H1 (cell line): ENCODE data around the gene DTD1. TPM values are rescaled to one million over a fixed set of nuclear protein-coding genes. Genes with fewer than 3 reads are reported as not detected.

ENCODE experiments used
- CTCF ChIA-PET: fragments of 300-600 bp; sonication (Branson Sonifier 250); formaldehyde crosslinking; loops from one replicate; lab custom pipeline; 2021; ENCODE audit not compliant: partially characterized antibody; lab: Charles Lee
- POLR2A ChIA-PET: fragments of 300-600 bp; sonication (Branson Sonifier 250); formaldehyde crosslinking; loops from one replicate; lab custom pipeline; 2021; ENCODE audit warnings: inconsistent platforms; ENCODE audit not compliant: partially characterized antibody; lab: Charles Lee
- DNase-seq, 2 experiments: peaks; one replicate each; pipeline versions ENCODE4 v3.0.0 to v3.0.0-alpha.2; 2010 to 2022; ENCODE audit warnings: low spot score in 2 of 2, low read depth in 1 of 2, mixed read lengths in 1 of 2
- FAIRE-seq: peaks from 2 replicates; lab custom pipeline; 2011; peaks lifted over from hg19 to GRCh38; lab: Jason Lieb, UNC
- H2AFZ ChIP-seq: 2 replicates; pipeline ENCODE4 v1.8.1; 2012; ENCODE audit warnings: low read length, inconsistent platforms
- H2AK5ac ChIP-seq: 2 replicates; pipeline ENCODE4 v1.6.1; 2013; ENCODE audit warnings: low read depth, low read length
- H2BK120ac ChIP-seq: replicated peaks from 2 replicates; pipeline ENCODE3; 2013; ENCODE audit warnings: low read depth, low read length, inconsistent platforms
- H2BK12ac ChIP-seq: 2 replicates; pipeline ENCODE4 v1.6.1; 2013; ENCODE audit warnings: low read depth, low read length
- H2BK15ac ChIP-seq: 2 replicates; pipeline ENCODE4 v1.6.1; 2013; ENCODE audit warnings: low read length
- H2BK20ac ChIP-seq: 2 replicates; pipeline ENCODE4 v1.6.1; 2013; ENCODE audit warnings: low read length
- H2BK5ac ChIP-seq: 2 replicates; pipeline ENCODE4 v1.6.1; 2013; ENCODE audit warnings: low read depth, low read length
- H3K14ac ChIP-seq: 2 replicates; pipeline ENCODE4 v1.6.1; 2013; ENCODE audit warnings: inconsistent platforms; ENCODE audit not compliant: insufficient read length
- H3K18ac ChIP-seq: 2 replicates; pipeline ENCODE4 v1.6.1; 2013; ENCODE audit warnings: low read length; ENCODE audit errors: extremely low read depth
- H3K23ac ChIP-seq: 2 replicates; pipeline ENCODE4 v1.6.1; 2013; ENCODE audit warnings: inconsistent platforms; ENCODE audit not compliant: insufficient read length
- H3K23me2 ChIP-seq: 2 replicates; pipeline ENCODE4 v1.6.1; 2013; ENCODE audit warnings: low read depth, low read length
- H3K27ac ChIP-seq: 2 replicates; pipeline ENCODE4 v1.6.1; 2011; ENCODE audit warnings: low read depth, low read length, inconsistent platforms
- H3K27me3 ChIP-seq, 4 experiments: replicated peaks in 1 of 4; 1 replicate in 1 of 4; 2 replicates in 3 of 4; pipeline versions ENCODE4 v1.6.1 to v1.8.1; 2011 to 2013; ENCODE audit warnings: low read length in 3 of 4, mild to moderate bottlenecking in 3 of 4, inconsistent platforms in 2 of 4, mixed read lengths in 2 of 4, moderate library complexity in 1 of 4; ENCODE audit not compliant: control insufficient read depth in 3 of 4, insufficient read depth in 3 of 4; ENCODE audit errors: extremely low read depth in 1 of 4
- H3K36me3 ChIP-seq, 4 experiments: 2 replicates each; pipeline versions ENCODE4 v1.6.1 to v1.8.1; 2011 to 2013; ENCODE audit warnings: mild to moderate bottlenecking in 4 of 4, low read length in 3 of 4, moderate library complexity in 2 of 4, control low read depth in 1 of 4, inconsistent platforms in 1 of 4; ENCODE audit not compliant: insufficient read depth in 4 of 4, control insufficient read depth in 2 of 4
- H3K4ac ChIP-seq: replicated peaks from 2 replicates; pipeline ENCODE3; 2013; ENCODE audit warnings: low read length, low read depth, mixed read lengths, inconsistent platforms; ENCODE audit not compliant: insufficient read length
- H3K4me1 ChIP-seq, 4 experiments: replicated peaks in 1 of 4; 1 replicate in 1 of 4; 2 replicates in 3 of 4; pipeline versions ENCODE4 v1.6.1 to v1.8.1; 2011 to 2013; ENCODE audit warnings: low read length in 3 of 4, inconsistent platforms in 2 of 4, mixed read lengths in 1 of 4; ENCODE audit not compliant: insufficient read depth in 4 of 4, control insufficient read depth in 3 of 4
- H3K4me2 ChIP-seq, 2 experiments: 2 replicates each; pipeline versions ENCODE4 v1.6.1 to v1.8.1; 2011 to 2013; ENCODE audit warnings: low read depth in 2 of 2, low read length in 2 of 2, control low read depth in 1 of 2, inconsistent platforms in 1 of 2, mild to moderate bottlenecking in 1 of 2; ENCODE audit not compliant: insufficient read depth in 1 of 2
- H3K4me3 ChIP-seq, 4 experiments: fragments of 200-600, 300-600 bp in 1 of 4; sonication (generic), shearing (Covaris generic), sonication (Bioruptor Twin) in 1 of 4; 2 replicates each; pipeline versions ENCODE4 v1.5.1 to v1.8.1; 2011 to 2016; ENCODE audit warnings: low read length in 4 of 4, low read depth in 3 of 4, control low read depth in 2 of 4, inconsistent platforms in 2 of 4, mild to moderate bottlenecking in 2 of 4, mixed read lengths in 1 of 4, moderate library complexity in 1 of 4; ENCODE audit not compliant: insufficient read depth in 2 of 4; ENCODE audit errors: extremely low read depth in 1 of 4
- H3K56ac ChIP-seq: replicated peaks from 2 replicates; pipeline ENCODE3; 2013; ENCODE audit warnings: low read depth, mild to moderate bottlenecking, mixed read lengths, low read length, inconsistent platforms; ENCODE audit not compliant: insufficient read length
- H3K79me1 ChIP-seq: 2 replicates; pipeline ENCODE4 v1.6.1; 2013; ENCODE audit warnings: low read depth, low read length, control low read depth
- H3K79me2 ChIP-seq, 2 experiments: 2 replicates each; pipeline versions ENCODE4 v1.6.1 to v1.8.1; 2012 to 2013; ENCODE audit warnings: low read length in 2 of 2, mild to moderate bottlenecking in 2 of 2, inconsistent platforms in 1 of 2; ENCODE audit not compliant: insufficient read depth in 2 of 2, control insufficient read depth in 1 of 2
- H3K9ac ChIP-seq, 4 experiments: replicated peaks in 1 of 4; 1 replicate in 1 of 4; 2 replicates in 3 of 4; pipeline versions ENCODE4 v1.6.1 to v1.8.1; 2011 to 2013; ENCODE audit warnings: low read depth in 3 of 4, low read length in 3 of 4, control low read depth in 2 of 4, mild to moderate bottlenecking in 2 of 4, moderate library complexity in 2 of 4, inconsistent platforms in 1 of 4; ENCODE audit errors: extremely low read depth in 1 of 4
- H3K9me3 ChIP-seq, 2 experiments: 2 replicates each; pipeline versions ENCODE4 v1.6.1 to v1.8.1; 2012 to 2013; ENCODE audit warnings: mild to moderate bottlenecking in 2 of 2, moderate library complexity in 2 of 2, control low read depth in 1 of 2, inconsistent platforms in 1 of 2, low read depth in 1 of 2, low read length in 1 of 2, mixed read lengths in 1 of 2; ENCODE audit not compliant: insufficient read depth in 2 of 2
- H4K20me1 ChIP-seq, 2 experiments: replicated peaks in 1 of 2; 2 replicates each; pipeline versions ENCODE3 to v1.8.1; 2011 to 2013; ENCODE audit warnings: inconsistent platforms in 2 of 2, low read length in 2 of 2, mild to moderate bottlenecking in 1 of 2; ENCODE audit not compliant: insufficient read depth in 2 of 2, control insufficient read depth in 1 of 2
- H4K5ac ChIP-seq: 2 replicates; pipeline ENCODE4 v1.6.1; 2013; ENCODE audit warnings: low read length, low read depth, mixed read lengths, inconsistent platforms; ENCODE audit not compliant: insufficient read length
- H4K8ac ChIP-seq: 2 replicates; pipeline ENCODE4 v1.8.0; 2013; ENCODE audit warnings: mild to moderate bottlenecking, moderate library complexity, low read length, inconsistent platforms; ENCODE audit not compliant: insufficient read depth; ENCODE audit errors: extremely low read depth
- H4K91ac ChIP-seq: replicated peaks from 2 replicates; pipeline ENCODE3; 2013; ENCODE audit warnings: low read length, mixed read lengths, inconsistent platforms; ENCODE audit not compliant: insufficient read length
- CEBPB ChIP-seq: IDR thresholded peaks from 2 replicates; pipeline ENCODE4 v1.6.1; 2012; ENCODE audit warnings: low read depth, low read length
- EGR1 ChIP-seq: IDR thresholded peaks from 2 replicates; pipeline ENCODE4 v1.6.1; 2011; ENCODE audit warnings: low read depth, low read length, borderline replicate concordance
- GABPA ChIP-seq: IDR thresholded peaks from 2 replicates; pipeline ENCODE4 v1.6.1; 2011; ENCODE audit warnings: mild to moderate bottlenecking, low read length, moderate library complexity, borderline replicate concordance; ENCODE audit not compliant: insufficient read depth
- JUN ChIP-seq: IDR thresholded peaks from 2 replicates; pipeline ENCODE4 v1.6.1; 2011; ENCODE audit warnings: low read depth, mild to moderate bottlenecking, improper control_type of control experiment, low read length
- JUND ChIP-seq: IDR thresholded peaks from 2 replicates; pipeline ENCODE4 v1.6.1; 2011; ENCODE audit warnings: mild to moderate bottlenecking, improper control_type of control experiment, low read length
- KDM1A ChIP-seq: fragments of 200-600, 300-600 bp; sonication (generic); IDR thresholded peaks from 2 replicates; pipeline ENCODE4 v1.7.1; 2016; ENCODE audit warnings: mild to moderate bottlenecking, low read length, borderline replicate concordance
- RFX5 ChIP-seq: IDR thresholded peaks from 2 replicates; pipeline ENCODE4 v1.6.1; 2011; ENCODE audit warnings: low read depth, low read length, improper control_type of control experiment, borderline replicate concordance
- SIX5 ChIP-seq: IDR thresholded peaks from 2 replicates; pipeline ENCODE4 v1.6.1; 2011; ENCODE audit warnings: mild to moderate bottlenecking, low read depth, low read length
- YY1 ChIP-seq: IDR thresholded peaks from 2 replicates; pipeline ENCODE4 v1.6.1; 2011; ENCODE audit warnings: low read depth, mild to moderate bottlenecking, low read length
- WGBS, 2 experiments: shearing (Covaris generic) in 1 of 2; methylation state at CpG; one replicate each; pipeline versions ENCODE4 v1.1.6 to v1.1.7; 2013 to 2015; ENCODE audit warnings: low lambda C conversion rate in 2 of 2, mixed read lengths in 2 of 2, inconsistent platforms in 1 of 2, low coverage in 1 of 2, missing lambda C conversion rate in 1 of 2; ENCODE audit not compliant: insufficient replicate concordance in 2 of 2, insufficient coverage in 1 of 2, insufficient read length in 1 of 2; ENCODE audit errors: extremely low coverage in 1 of 2, missing lambda C conversion rate in 1 of 2; 5-methylcytosine and 5-hydroxymethylcytosine counted together
- polyA plus RNA-seq, 7 experiments: library from polyadenylated mRNA; depleted of rRNA in 3 of 7; stranded (reverse) in 5 of 7; unstranded in 2 of 7; fragments of >200 nt in 5 of 7; fragments of 200-250 nt in 2 of 7; gene quantifications; 1 replicate in 5 of 7; 2 replicates in 1 of 7; 4 replicates in 1 of 7; pipeline versions ENCODE4 v1.2.1 to v1.2.3, GENCODE V29; 2011 to 2013; ENCODE audit warnings: missing spikeins in 2 of 7, mixed read lengths in 2 of 7
- total RNA-seq: library from RNA; stranded (reverse); fragmentation: NEBNext Ultra II Directional; extraction: Animal tissue kit (Norgen Biotek cat#: 25700); gene quantifications from 2 replicates; pipeline ENCODE4 v1.2.1, GENCODE V29; 2021
- TF ChIP-seq, protein P1 (sequence below): IDR thresholded peaks from 2 replicates; pipeline ENCODE4 v1.6.1; 2011; ENCODE audit warnings: low read length, improper control_type of control experiment

Gene DTD1
- total and polyA plus RNA-seq, 2 of the 8 experiments (the other 6 are each of a cell fraction or from before 2014, with no cell fraction given) = 49.7 to 66.6 TPM

DNA sequence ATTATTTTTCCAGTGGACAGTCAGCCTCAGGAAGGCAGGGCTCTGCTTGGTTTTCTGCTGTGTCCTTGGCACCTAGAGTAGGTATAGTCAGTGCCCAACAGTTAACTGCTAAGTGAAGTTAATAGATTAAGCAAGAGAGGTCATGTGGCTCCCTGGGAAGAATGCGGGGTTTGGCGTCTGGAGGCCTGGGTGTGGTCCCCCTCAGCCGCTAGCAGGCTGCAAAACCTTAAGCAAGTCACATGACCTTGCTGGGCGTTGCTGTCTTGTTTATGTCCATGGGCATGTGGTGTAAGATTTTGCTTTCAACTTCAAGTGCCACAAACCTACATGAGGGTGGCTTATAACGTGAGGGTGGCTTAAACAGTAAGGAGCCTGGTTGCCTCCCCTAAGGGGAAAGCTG is 150.2 kb downstream of the DTD1 start:
- H3K4me2 ChIP-seq = no peak overlapping the region
- H3K36me3 ChIP-seq = no peaks in the 10 kb centered on the region
- H4K91ac ChIP-seq = no peak overlapping the region
- no peak overlapping the region for H2AK5ac ChIP-seq
- H4K20me1 ChIP-seq = no peaks in the 10 kb centered on the region
- no peak overlapping the region for H2BK120ac ChIP-seq
- TF ChIP-seq EGR1 (no peak), GABPA (no peak), JUND (no peak), YY1 (no peak), CEBPB (no peak), KDM1A (no peak), SIX5 (no peak), RFX5 (no peak), JUN (no peak)
- TF ChIP-seq, protein P1, sequence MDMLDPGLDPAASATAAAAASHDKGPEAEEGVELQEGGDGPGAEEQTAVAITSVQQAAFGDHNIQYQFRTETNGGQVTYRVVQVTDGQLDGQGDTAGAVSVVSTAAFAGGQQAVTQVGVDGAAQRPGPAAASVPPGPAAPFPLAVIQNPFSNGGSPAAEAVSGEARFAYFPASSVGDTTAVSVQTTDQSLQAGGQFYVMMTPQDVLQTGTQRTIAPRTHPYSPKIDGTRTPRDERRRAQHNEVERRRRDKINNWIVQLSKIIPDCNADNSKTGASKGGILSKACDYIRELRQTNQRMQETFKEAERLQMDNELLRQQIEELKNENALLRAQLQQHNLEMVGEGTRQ = no peak
- TF ChIP-seq, all 59 proteins: peak for 0
- WGBS, 2 experiments = 100% methylated on average over 5 of the region's 5 CpGs; no CpG with 5 or more reads in 1 of the 2 experiments
- peaks cover 6% of the 10 kb centered on the region; the same call in 1 of the 2 replicates for H3K79me1 ChIP-seq
- POLR2A ChIA-PET = no interaction called here
- no peak overlapping the region for H4K8ac ChIP-seq
- H3K27ac ChIP-seq = no peak overlapping the region
- H3K4me3 ChIP-seq = no peak overlapping the region
- H3K4me1 ChIP-seq = peaks cover 0 to 5% (median 2%) of the 10 kb centered on the region in 4 experiments; a peak in 2 of 7 replicates
- H3K23me2 ChIP-seq = no peaks in the 10 kb centered on the region
- H3K23ac ChIP-seq = no peak overlapping the region
- CTCF ChIA-PET = interaction anchor here (0.6 to 1.5 kb wide), 2 partner anchors 13 to 619 kb away, joined by 3 to 4 read pairs; no protein-coding TSS in a partner anchor
- H3K9ac ChIP-seq = no peak overlapping the region
- H2BK20ac ChIP-seq = no peak overlapping the region
- no peak overlapping the region for H2BK5ac ChIP-seq
- DNase-seq (no peak), FAIRE-seq (no peak)
- H2BK12ac ChIP-seq = no peak overlapping the region
- H3K56ac ChIP-seq = no peak overlapping the region
- no peaks in the 10 kb centered on the region for H3K79me2 ChIP-seq
- no peak overlapping the region for H3K4ac ChIP-seq
- H2BK15ac ChIP-seq = no peak overlapping the region
- no peak overlapping the region for H3K18ac ChIP-seq
- H3K27me3 ChIP-seq = no peaks in the 10 kb centered on the region
- no peak overlapping the region for H2AFZ ChIP-seq
- H3K14ac ChIP-seq = no peak overlapping the region
- no peak overlapping the region for H4K5ac ChIP-seq
- H3K9me3 ChIP-seq = no peaks in the 10 kb centered on the region
